D721Med (cell line): ENCODE measurements around the gene NR2C2AP.

ENCODE experiments used
- DNase-seq: peaks from one replicate; pipeline ENCODE4 v3.0.0; 2011; ENCODE audit warnings: low spot score; ENCODE audit not compliant: insufficient read length
- FAIRE-seq: peaks from 2 replicates; lab custom pipeline; 2011; peaks lifted over from hg19 to GRCh38; lab: Jason Lieb, UNC
- CTCF ChIP-seq: IDR thresholded peaks from 2 replicates; pipeline ENCODE4 v1.5.1; 2012; ENCODE audit warnings: mild to moderate bottlenecking, control low read depth; ENCODE audit not compliant: insufficient read depth; ENCODE audit errors: missing control alignments

NR2C2AP gene

GRCh38 chr19:19201697-19202630 lies 1.2 kb downstream of the NR2C2AP start:
- FAIRE-seq = no peak
- DNase-seq = no peak
- no peak for TF ChIP-seq CTCF

GRCh38 chr19:19193926-19194325 lies 9.3 kb downstream of the NR2C2AP start:
- no peak for DNase-seq
- TF ChIP-seq CTCF = no peak
- no peak for FAIRE-seq

GRCh38 chr19:19192910-19193423 lies 10.2 kb downstream of the NR2C2AP start:
- no peak for TF ChIP-seq CTCF

GRCh38 chr19:19192078-19192882 lies 10.9 kb downstream of the NR2C2AP start, which contains the start of the genes BORCS8 and RFXANK:
BORCS8 (minus strand) TSS chr19:19192152; CDS start chr19:19192117, 35 bp downstream.
RFXANK (plus strand) TSS chr19:19192258; CDS start chr19:19193947, 1,689 bp downstream.
- FAIRE-seq (no peak), DNase-seq (peak; percentile 92)
- no peak for TF ChIP-seq CTCF

More at GRCh38 chr19:19192910-19193423, 10.2 kb downstream of the NR2C2AP start:
- DNase-seq (no peak), FAIRE-seq (no peak)

- TF ChIP-seq CTCF = no peak
- no peak for FAIRE-seq
- DNase-seq = no peak
These were observed 11.5 kb downstream of the NR2C2AP start for GRCh38 chr19:19191768-19192077.

GRCh38 chr19:19186742-19187141 lies 16.5 kb downstream of the NR2C2AP start:
- no peak for TF ChIP-seq CTCF
- FAIRE-seq (no peak), DNase-seq (no peak)
